Measurements from ENCODE around the gene CGNL1. TPM values are rescaled to one million over a fixed set of nuclear protein-coding genes. Genes with fewer than 3 reads are reported as not detected.

The CGNL1 gene
- total and polyA plus RNA-seq, 7 donors: 0.69 to 7.2 (median 2.4) TPM

DNA sequence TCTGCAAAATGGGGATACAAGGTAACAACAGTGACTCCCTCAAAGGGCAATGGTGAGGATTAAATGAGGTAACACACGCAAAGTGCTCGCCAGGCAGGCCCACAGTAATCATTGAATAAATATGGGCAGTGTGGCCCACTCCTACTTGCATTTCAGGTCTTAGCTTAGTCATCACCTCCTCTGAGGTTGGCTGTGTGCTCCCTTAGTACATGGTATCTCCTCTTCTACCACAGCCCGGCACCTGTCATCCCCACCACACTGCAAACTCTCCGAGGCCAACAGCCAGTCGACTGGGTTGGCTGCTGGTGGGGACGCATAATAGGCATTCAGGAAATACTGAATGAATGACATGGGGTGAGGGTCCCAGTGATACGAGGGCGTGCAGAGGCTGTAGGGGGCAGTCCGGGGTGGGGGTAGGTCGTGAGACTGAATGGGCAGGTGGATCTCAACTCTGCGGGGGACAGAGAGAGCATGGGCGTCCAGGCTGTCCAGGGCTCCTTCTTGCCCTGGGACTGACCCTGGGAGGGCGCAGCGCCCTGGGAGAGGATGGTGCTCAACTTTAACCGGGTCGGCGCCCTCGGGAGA lies 215.0 kb downstream of the CGNL1 start:
- WGBS, 2 donors: 16 to 23% methylated on average over 18 of the region's 18 CpGs
- Histone ChIP-seq H3K4me1 (peaks cover 0 to 41% (median 33%) of the 10 kb centered on the region in 4 donors), H3K9me3 (no peaks in the 10 kb centered on the region), H3K4me3 (peak overlapping the region; percentile 46 to 75 (median 62)), H3K36me3 (no peaks in the 10 kb centered on the region), H3K27ac (peak overlapping the region; percentile 45 to 91 (median 80)), H3K27me3 (no peaks in the 10 kb centered on the region)
- DNase-seq: no peak
- intact Hi-C loops (cut with DNase I): no loop called here
- no peak for TF ChIP-seq EP300 (IDR thresholded peaks at IDR 0.05)
- TF ChIP-seq, protein P1, sequence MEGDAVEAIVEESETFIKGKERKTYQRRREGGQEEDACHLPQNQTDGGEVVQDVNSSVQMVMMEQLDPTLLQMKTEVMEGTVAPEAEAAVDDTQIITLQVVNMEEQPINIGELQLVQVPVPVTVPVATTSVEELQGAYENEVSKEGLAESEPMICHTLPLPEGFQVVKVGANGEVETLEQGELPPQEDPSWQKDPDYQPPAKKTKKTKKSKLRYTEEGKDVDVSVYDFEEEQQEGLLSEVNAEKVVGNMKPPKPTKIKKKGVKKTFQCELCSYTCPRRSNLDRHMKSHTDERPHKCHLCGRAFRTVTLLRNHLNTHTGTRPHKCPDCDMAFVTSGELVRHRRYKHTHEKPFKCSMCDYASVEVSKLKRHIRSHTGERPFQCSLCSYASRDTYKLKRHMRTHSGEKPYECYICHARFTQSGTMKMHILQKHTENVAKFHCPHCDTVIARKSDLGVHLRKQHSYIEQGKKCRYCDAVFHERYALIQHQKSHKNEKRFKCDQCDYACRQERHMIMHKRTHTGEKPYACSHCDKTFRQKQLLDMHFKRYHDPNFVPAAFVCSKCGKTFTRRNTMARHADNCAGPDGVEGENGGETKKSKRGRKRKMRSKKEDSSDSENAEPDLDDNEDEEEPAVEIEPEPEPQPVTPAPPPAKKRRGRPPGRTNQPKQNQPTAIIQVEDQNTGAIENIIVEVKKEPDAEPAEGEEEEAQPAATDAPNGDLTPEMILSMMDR (IDR thresholded peaks at IDR 0.05): no peak
- no peak for TF ChIP-seq POLR2AphosphoS5 (IDR thresholded peaks at IDR 0.05)
- TF ChIP-seq POLR2A (IDR thresholded peaks at IDR 0.05): no peak

DNA sequence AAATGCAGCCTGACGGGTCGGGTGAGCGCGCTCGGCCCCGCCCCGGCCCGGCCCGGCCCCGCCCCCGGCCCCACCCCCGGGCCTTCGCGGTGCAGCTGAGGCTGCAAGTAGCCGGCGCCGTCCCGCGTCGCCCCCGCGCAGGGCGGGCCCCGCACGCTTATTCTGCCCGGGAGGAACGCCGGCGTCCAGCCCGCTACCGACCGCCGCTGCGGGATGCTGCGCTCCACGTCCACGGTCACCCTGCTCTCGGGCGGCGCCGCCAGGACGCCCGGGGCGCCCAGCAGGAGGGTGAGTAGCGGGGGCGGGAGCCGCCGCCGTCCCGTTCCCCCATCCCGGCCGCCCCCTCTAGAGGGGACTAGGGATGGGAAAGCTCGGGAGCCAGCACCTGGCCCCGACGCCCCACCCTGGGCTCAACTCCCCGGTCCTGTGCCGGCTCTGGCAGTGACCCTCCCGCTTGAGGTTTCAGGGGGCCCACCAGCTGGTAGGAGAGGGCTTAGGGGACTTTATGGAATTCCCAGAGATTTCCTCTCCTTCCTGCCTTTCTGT lies 215.6 kb downstream of the CGNL1 start, which contains the start of gene MYZAP:
Gene MYZAP, plus strand, starts transcription at position 83 of the 546 bp plus-strand sequence. Its CDS starts 131 bp downstream, at position 214.
- H3K9me3 ChIP-seq: no peaks in the 10 kb centered on the region
- DNase-seq: no peak
- 2 to 3% methylated on average over 58 of the region's 58 CpGs for WGBS, 2 donors
- H3K27ac ChIP-seq: peak within 1 kb of the TSS; percentile 45 to 91 (median 80)
- TF ChIP-seq, protein P1 (IDR thresholded peaks at IDR 0.05): no peak
- TF ChIP-seq POLR2AphosphoS5 (IDR thresholded peaks at IDR 0.05) (peak in 3 of 4 donors; percentile 21 to 36 (median 35)), EP300 (IDR thresholded peaks at IDR 0.05) (no peak)
- no peaks in the 10 kb centered on the region for H3K36me3 ChIP-seq
- H3K4me1 ChIP-seq: peaks cover 0 to 47% (median 38%) of the 10 kb centered on the region in 4 donors
- intact Hi-C loops (cut with DNase I): no loop called here
- H3K27me3 ChIP-seq: no peaks in the 10 kb centered on the region
- H3K4me3 ChIP-seq: peak within 1 kb of the TSS; percentile 46 to 75 (median 62)

DNA sequence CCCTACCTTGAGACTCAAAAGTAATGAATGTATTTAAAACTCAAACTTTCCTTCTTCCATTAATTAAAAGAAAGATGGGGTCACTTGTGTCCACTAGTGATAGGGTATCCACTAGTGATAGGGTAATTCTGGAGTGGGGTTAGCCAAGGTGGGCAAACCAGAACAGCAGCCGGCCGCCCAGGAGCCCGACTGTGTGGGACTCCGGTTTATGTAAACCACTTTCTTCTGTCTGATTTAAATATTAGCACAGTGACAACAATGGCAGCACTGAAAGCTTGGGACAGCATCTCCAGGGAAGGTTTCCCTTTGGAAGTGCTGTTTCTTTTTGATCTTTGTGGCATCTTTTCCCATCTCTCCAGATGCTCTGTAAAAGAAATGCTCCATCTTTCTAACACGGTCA lies 216.1 kb downstream of the CGNL1 start:
- Histone ChIP-seq H3K27ac (peak overlapping the region; percentile 45 to 91 (median 80)), H3K36me3 (no peaks in the 10 kb centered on the region), H3K4me3 (peak overlapping the region; percentile 46 to 75 (median 62)), H3K4me1 (peaks cover 0 to 52% (median 43%) of the 10 kb centered on the region in 4 donors), H3K9me3 (no peaks in the 10 kb centered on the region), H3K27me3 (no peaks in the 10 kb centered on the region)
- intact Hi-C loops (cut with DNase I): no loop called here
- WGBS, 2 donors: 84 to 88% methylated on average over 5 of the region's 5 CpGs
- DNase-seq: no peak
- TF ChIP-seq EP300 (IDR thresholded peaks at IDR 0.05) (no peak), POLR2A (IDR thresholded peaks at IDR 0.05) (no peak), POLR2AphosphoS5 (IDR thresholded peaks at IDR 0.05) (no peak)
- TF ChIP-seq, protein P1 (IDR thresholded peaks at IDR 0.05): no peak

GRCh38 chr15:57592836-57593420 lies 216.6 kb downstream of the CGNL1 start:
- H3K4me1 ChIP-seq: peaks cover 0 to 57% (median 48%) of the 10 kb centered on the region in 4 donors
- H3K27ac ChIP-seq: peak overlapping the region in 3 of 4 donors; percentile 76 to 91 (median 85)
- WGBS, 2 donors: 86 to 92% methylated on average over 5 of the region's 5 CpGs
- intact Hi-C loops (cut with DNase I): no loop called here
- no peaks in the 10 kb centered on the region for H3K9me3 ChIP-seq
- H3K4me3 ChIP-seq: peak overlapping the region in 3 of 4 donors; percentile 60 to 75 (median 64)
- H3K36me3 ChIP-seq: no peaks in the 10 kb centered on the region
- no peaks in the 10 kb centered on the region for H3K27me3 ChIP-seq
- no peak for DNase-seq
- TF ChIP-seq POLR2AphosphoS5 (IDR thresholded peaks at IDR 0.05) (no peak), EP300 (IDR thresholded peaks at IDR 0.05) (no peak)

GRCh38 chr15:57594479-57594878 lies 218.2 kb downstream of the CGNL1 start:
- Histone ChIP-seq H3K9me3 (no peaks in the 10 kb centered on the region), H3K27me3 (no peaks in the 10 kb centered on the region), H3K4me1 (peaks cover 0 to 70% (median 63%) of the 10 kb centered on the region in 4 donors), H3K36me3 (no peaks in the 10 kb centered on the region), H3K4me3 (no peak overlapping the region), H3K27ac (peak overlapping the region; percentile 68 to 91 (median 82))
- no peak for DNase-seq
- WGBS, 2 donors: 90 to 93% methylated on average over 6 of the region's 6 CpGs
- intact Hi-C loops (cut with DNase I): no loop called here
- TF ChIP-seq POLR2A (IDR thresholded peaks at IDR 0.05): no peak
- TF ChIP-seq POLR2AphosphoS5 (IDR thresholded peaks at IDR 0.05): no peak
- TF ChIP-seq EP300 (IDR thresholded peaks at IDR 0.05): no peak
- TF ChIP-seq, protein P1 (IDR thresholded peaks at IDR 0.05): no peak
